ENCODE results near the gene PDHX.
"Not testable (repeated sequence)": the region's sequence is repeated elsewhere in the genome, so short reads cannot be mapped to it uniquely, and the experiment has no call there.

The PDHX gene

GRCh38 chr11:34886609-34887008 lies 29.8 kb upstream of the PDHX start:
- no peak for TF ChIP-seq CTCF (conservative IDR thresholded peaks at IDR 0.05; ENCODE audit: low read depth)
- H3K27ac ChIP-seq: no peak overlapping the region
- ChIA-PET CTCF (interaction anchor here (1.6 kb wide), 1 partner anchor 299 kb away, joined by 4 read pairs; no protein-coding TSS in a partner anchor), POLR2A (ENCODE audit: low non-redundant PET) (no interaction called here)
- no peak for DNase-seq (ENCODE audit: low spot score)

GRCh38 chr11:34887260-34887659 lies 29.2 kb upstream of the PDHX start:
- POLR2A ChIA-PET (ENCODE audit: low non-redundant PET): no interaction called here
- no peak overlapping the region for H3K27ac ChIP-seq
- no peak for TF ChIP-seq CTCF (conservative IDR thresholded peaks at IDR 0.05; ENCODE audit: low read depth)
- no peak for DNase-seq (ENCODE audit: low spot score)
- CTCF ChIA-PET: no interaction called here

GRCh38 chr11:34890089-34890488 lies 26.3 kb upstream of the PDHX start:
- POLR2A ChIA-PET (ENCODE audit: low non-redundant PET): no interaction called here
- CTCF ChIA-PET: interaction anchor here (0.6 to 1.9 kb wide), 5 partner anchors 10 to 377 kb away, joined by 3 to 12 read pairs (median 4); no protein-coding TSS in a partner anchor
- peak; percentile 10 for DNase-seq (ENCODE audit: low spot score)

GRCh38 chr11:34890812-34891211 lies 25.6 kb upstream of the PDHX start:
- TF ChIP-seq CTCF (conservative IDR thresholded peaks at IDR 0.05; ENCODE audit: low read depth): peak; percentile 39
- no peak overlapping the region for H3K27ac ChIP-seq
- DNase-seq (ENCODE audit: low spot score): peak; percentile 34
- ChIA-PET CTCF (interaction anchor here (0.6 to 3.0 kb wide), 6 partner anchors 11 to 305 kb away, joined by 3 to 12 read pairs (median 4); no protein-coding TSS in a partner anchor), POLR2A (ENCODE audit: low non-redundant PET) (no interaction called here)

More at GRCh38 chr11:34890089-34890488, 26.3 kb upstream of the PDHX start:
- no peak overlapping the region for H3K27ac ChIP-seq
- TF ChIP-seq CTCF (conservative IDR thresholded peaks at IDR 0.05; ENCODE audit: low read depth): peak; percentile 54

GRCh38 chr11:34891611-34892010 lies 24.8 kb upstream of the PDHX start:
- POLR2A ChIA-PET (ENCODE audit: low non-redundant PET): no interaction called here

GRCh38 chr11:34893416-34893815 lies 23.0 kb upstream of the PDHX start:
- TF ChIP-seq CTCF (conservative IDR thresholded peaks at IDR 0.05; ENCODE audit: low read depth): no peak
- no peak overlapping the region for H3K27ac ChIP-seq
- ChIA-PET CTCF (interaction anchor here (3.0 kb wide), 1 partner anchor 308 kb away, joined by 12 read pairs; no protein-coding TSS in a partner anchor), POLR2A (ENCODE audit: low non-redundant PET) (no interaction called here)
- no peak for DNase-seq (ENCODE audit: low spot score)

More at GRCh38 chr11:34891611-34892010, 24.8 kb upstream of the PDHX start:
- CTCF ChIA-PET: interaction anchor here (0.6 to 3.0 kb wide), 11 partner anchors 10 to 397 kb away, joined by 3 to 12 read pairs (median 4); no protein-coding TSS in a partner anchor
- DNase-seq (ENCODE audit: low spot score): no peak
- TF ChIP-seq CTCF (conservative IDR thresholded peaks at IDR 0.05; ENCODE audit: low read depth): no peak
- no peak overlapping the region for H3K27ac ChIP-seq

GRCh38 chr11:34896191-34896590 lies 20.2 kb upstream of the PDHX start:
- POLR2A ChIA-PET (ENCODE audit: low non-redundant PET); CTCF ChIA-PET; H3K27ac ChIP-seq; DNase-seq (ENCODE audit: low spot score): not testable (repeated sequence)

Data from RWPE1 (cell line).